Measurements from ENCODE around the gene RTN4R. TPM values are rescaled to one million over a fixed set of nuclear protein-coding genes. Genes with fewer than 3 reads are reported as not detected.

Gene RTN4R
- total and polyA plus RNA-seq, 2 of the 8 experiments (the other 6 are each of a cell fraction or from before 2014, with no cell fraction given) = 21.8 to 41.3 TPM

DNA sequence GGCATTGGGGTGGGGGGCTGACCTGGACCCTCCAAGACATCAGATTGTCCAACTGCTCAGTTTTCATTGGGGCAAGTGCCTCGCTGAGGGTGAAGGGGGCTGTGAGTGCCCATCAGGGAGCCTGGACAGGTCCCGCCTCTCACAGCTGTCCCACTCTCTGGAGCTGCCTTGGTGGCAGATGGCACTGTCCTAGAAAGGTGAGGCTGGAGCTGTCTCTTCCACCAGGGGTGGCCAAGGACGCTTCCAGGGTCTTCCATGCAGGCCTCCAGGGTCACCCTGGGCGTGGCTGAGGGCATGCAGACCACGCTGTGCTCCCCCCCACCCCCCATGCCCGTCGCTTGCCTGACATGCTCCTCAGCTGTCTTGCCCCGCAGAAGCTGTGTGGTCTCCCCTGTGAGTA is 63.8 kb downstream of the RTN4R start:
- peaks cover 3% of the 10 kb centered on the region; the same call in 1 of the 2 replicates for H3K23me2 ChIP-seq (ENCODE audit: low read depth, low read length)
- no peak overlapping the region for H3K14ac ChIP-seq (ENCODE audit: insufficient read length)
- no peak overlapping the region for H3K27ac ChIP-seq (ENCODE audit: low read depth, low read length)
- H3K23ac ChIP-seq (ENCODE audit: insufficient read length) = no peak overlapping the region
- H2AFZ ChIP-seq (ENCODE audit: low read length) = no peak overlapping the region
- H4K91ac ChIP-seq (replicated peaks; ENCODE audit: insufficient read length, low read length) = peak overlapping the region; percentile 55
- DNase-seq (ENCODE audit: low read depth in 1 of 2, low spot score in 2 of 2) (no peak), FAIRE-seq (no peak)
- H3K4ac ChIP-seq (replicated peaks; ENCODE audit: insufficient read length, low read depth, low read length) = no peak overlapping the region
- H3K56ac ChIP-seq (replicated peaks; ENCODE audit: insufficient read length, low read depth, low read length) = no peak overlapping the region
- H3K79me2 ChIP-seq (ENCODE audit: control insufficient read depth in 1 of 2, insufficient read depth in 2 of 2, low read length in 2 of 2) = no peaks in the 10 kb centered on the region
- no peak overlapping the region; the same call in 1 of the 2 replicates for H2BK12ac ChIP-seq (ENCODE audit: low read depth, low read length)
- no peak overlapping the region for H2AK5ac ChIP-seq (ENCODE audit: low read depth, low read length)
- H2BK120ac ChIP-seq (replicated peaks; ENCODE audit: low read depth, low read length) = no peak overlapping the region
- H2BK15ac ChIP-seq (ENCODE audit: low read length) = peak overlapping the region; percentile 81; the same call in 1 of the 2 replicates
- no peak for TF ChIP-seq MAFK (IDR thresholded peaks at IDR 0.05; ENCODE audit: low read depth, low read length)
- H3K4me2 ChIP-seq (ENCODE audit: insufficient read depth in 1 of 2, low read depth in 2 of 2, low read length in 2 of 2) = no peak overlapping the region
- H2BK5ac ChIP-seq (ENCODE audit: low read depth, low read length) = peak overlapping the region; percentile 87; the same call in 1 of the 2 replicates
- peak overlapping the region; percentile 51 for H3K18ac ChIP-seq (ENCODE audit: extremely low read depth, low read length)
- no peak overlapping the region for H4K5ac ChIP-seq (ENCODE audit: insufficient read length, low read depth, low read length)
- H3K4me3 ChIP-seq (ENCODE audit: extremely low read depth in 1 of 4, insufficient read depth in 2 of 4, low read depth in 3 of 4, low read length in 4 of 4) = no peak overlapping the region
- WGBS, 2 experiments (ENCODE audit: extremely low coverage in 1 of 2, insufficient coverage in 1 of 2, insufficient read length in 1 of 2, insufficient replicate concordance in 2 of 2, low coverage in 1 of 2, low lambda C conversion rate in 2 of 2, missing lambda C conversion rate in 1 of 2) = 79% methylated on average over 7 of the region's 8 CpGs; no CpG with 5 or more reads in 1 of the 2 experiments
- ChIA-PET POLR2A (ENCODE audit: partially characterized antibody) (interaction anchor here (1.0 to 1.7 kb wide), 2 partner anchors 16 to 42 kb away, joined by 3 to 4 read pairs; no protein-coding TSS in a partner anchor), CTCF (ENCODE audit: partially characterized antibody) (interaction anchor here (0.6 to 5.5 kb wide), 11 partner anchors 7 to 113 kb away, joined by 3 to 34 read pairs (median 4); no protein-coding TSS in a partner anchor)
- H3K36me3 ChIP-seq (ENCODE audit: control insufficient read depth in 2 of 4, insufficient read depth in 4 of 4, low read length in 3 of 4) = no peaks in the 10 kb centered on the region
- H2BK20ac ChIP-seq (ENCODE audit: low read length) = no peak overlapping the region
- H3K4me1 ChIP-seq (replicated peaks in 1 of 4; ENCODE audit: control insufficient read depth in 3 of 4, insufficient read depth in 4 of 4, low read length in 3 of 4) = peaks cover 0 to 26% (median 16%) of the 10 kb centered on the region in 4 experiments; a peak in 6 of 7 replicates
- H3K79me1 ChIP-seq (ENCODE audit: low read depth, low read length) = no peaks in the 10 kb centered on the region
- H4K20me1 ChIP-seq (replicated peaks in 1 of 2; ENCODE audit: control insufficient read depth in 1 of 2, insufficient read depth in 2 of 2, low read length in 2 of 2) = peaks cover 0 to 1% of the 10 kb centered on the region in 2 experiments
- H3K9me3 ChIP-seq (ENCODE audit: insufficient read depth in 2 of 2, low read depth in 1 of 2, low read length in 1 of 2) = no peaks in the 10 kb centered on the region
- H3K9ac ChIP-seq (replicated peaks in 1 of 4; ENCODE audit: extremely low read depth in 1 of 4, low read depth in 3 of 4, low read length in 3 of 4) = no peak overlapping the region; a peak in 1 of 7 replicates
- no peak overlapping the region; the same call in 1 of the 2 replicates for H4K8ac ChIP-seq (ENCODE audit: extremely low read depth, insufficient read depth, low read length)
- H3K27me3 ChIP-seq (replicated peaks in 1 of 4; ENCODE audit: control insufficient read depth in 3 of 4, extremely low read depth in 1 of 4, insufficient read depth in 3 of 4, low read length in 3 of 4) = no peaks in the 10 kb centered on the region

Data from H1 (cell line).